Suppressor macrophage treated with lipopolysaccharide for 4 hours (primary cell): ENCODE data around the gene CABP4.
"Not testable (repeated sequence)": the region's sequence is repeated elsewhere in the genome, so short reads cannot be mapped to it uniquely, and the experiment has no call there.

Experiments
- DNase-seq: peaks from one replicate; pipeline ENCODE4 v3.0.0-alpha.2; 2020

Gene CABP4

GRCh38 chr11:67456068-67456705, 1.0 kb downstream of the CABP4 start:
- no peak for DNase-seq

GRCh38 chr11:67457453-67457852, 2.3 kb downstream of the CABP4 start:
- DNase-seq, result no peak

- DNase-seq, result no peak
Observed at GRCh38 chr11:67458266-67458665, 3.1 kb downstream of the CABP4 start.

DNA sequence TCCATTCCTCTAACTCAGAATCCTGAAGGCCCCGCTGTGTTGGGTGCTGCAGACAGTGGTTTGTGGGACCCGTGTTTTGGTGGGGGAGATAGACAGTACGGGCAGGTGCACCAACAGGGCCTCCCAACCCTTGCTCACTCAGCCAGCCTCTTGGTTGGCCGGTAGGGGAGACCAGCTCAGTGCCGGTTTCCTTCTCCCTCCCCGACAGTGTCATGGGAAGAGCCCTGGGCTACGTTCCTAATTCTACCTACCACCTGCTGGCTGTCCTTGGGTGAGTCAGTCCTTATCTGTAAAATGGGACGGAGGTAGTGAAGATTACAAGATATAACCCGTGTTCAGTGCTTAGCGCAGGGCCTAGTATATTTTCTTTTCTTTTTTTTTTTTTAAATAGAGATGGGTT, 8.0 kb downstream of the CABP4 start:
- no peak for DNase-seq

GRCh38 chr11:67463680-67464410, 8.7 kb downstream of the CABP4 start:
- peak; percentile 91 for DNase-seq

GRCh38 chr11:67464411-67465188, 9.4 kb downstream of the CABP4 start:
- peak; percentile 89 for DNase-seq

- no peak for DNase-seq
Observed at GRCh38 chr11:67465189-67465510, 10.0 kb downstream of the CABP4 start.

- not testable (repeated sequence) for DNase-seq
Observed at GRCh38 chr11:67465530-67465929, 10.4 kb downstream of the CABP4 start.

DNA sequence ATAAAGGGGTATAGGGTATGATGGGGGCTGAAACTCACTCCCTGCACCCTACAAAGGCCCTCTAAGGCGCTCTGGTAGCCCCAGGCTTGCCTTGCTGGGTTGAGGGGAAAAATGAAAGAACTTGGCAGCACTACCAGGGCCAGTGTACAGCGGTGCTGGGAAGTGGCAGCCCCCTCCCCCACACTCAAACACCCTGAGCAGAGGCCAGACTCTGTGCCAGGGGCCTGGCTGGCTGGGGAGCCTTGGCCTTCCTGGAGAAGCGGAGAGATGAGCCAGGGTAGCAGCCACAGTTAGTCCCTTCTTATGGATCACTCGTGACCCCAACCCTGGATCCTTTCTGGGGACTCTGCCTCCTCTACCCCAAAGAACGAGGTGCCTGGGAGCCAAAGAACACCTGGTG, 11.2 kb downstream of the CABP4 start:
- no peak for DNase-seq

DNA sequence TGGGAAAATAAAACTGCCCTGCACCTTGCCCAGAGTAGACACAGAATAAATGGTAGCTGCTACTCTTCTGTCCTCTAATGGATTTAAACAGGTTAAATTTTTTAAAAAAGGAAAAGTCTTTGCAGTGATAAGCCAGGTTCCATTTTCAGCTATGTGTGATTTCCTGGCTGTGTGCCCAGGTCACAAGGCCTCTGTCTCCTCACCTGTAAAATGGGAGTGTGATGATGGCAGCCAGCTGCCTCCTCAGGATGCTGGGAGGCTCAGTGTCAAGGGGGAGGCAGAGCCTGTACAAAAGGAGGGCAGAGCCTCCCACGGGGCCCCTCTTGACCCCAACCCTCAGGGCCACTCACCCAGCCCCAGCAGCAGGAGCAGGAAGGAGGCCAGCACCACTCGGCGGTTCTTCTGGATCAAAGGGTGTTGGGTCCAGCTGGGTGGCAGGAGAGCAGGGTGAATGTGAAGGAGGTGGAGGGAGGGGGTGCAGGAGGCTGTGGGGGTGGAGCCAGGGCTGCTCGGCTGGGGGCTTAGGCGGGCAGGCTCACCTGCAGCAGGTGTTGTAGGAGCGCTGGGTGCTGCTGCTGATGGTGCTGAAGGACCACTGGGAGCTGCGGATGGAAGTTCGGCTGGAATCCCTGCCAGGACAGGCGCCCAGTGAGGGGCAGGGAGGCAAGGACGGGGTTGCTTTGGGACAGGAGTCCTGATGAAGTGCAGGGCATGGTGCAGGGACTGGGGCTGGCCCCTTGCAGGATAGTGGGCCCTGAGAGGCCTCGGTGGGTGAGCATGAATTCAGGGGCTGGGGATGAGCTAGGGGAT, 12.0 kb downstream of the CABP4 start:
- DNase-seq, result no peak

DNA sequence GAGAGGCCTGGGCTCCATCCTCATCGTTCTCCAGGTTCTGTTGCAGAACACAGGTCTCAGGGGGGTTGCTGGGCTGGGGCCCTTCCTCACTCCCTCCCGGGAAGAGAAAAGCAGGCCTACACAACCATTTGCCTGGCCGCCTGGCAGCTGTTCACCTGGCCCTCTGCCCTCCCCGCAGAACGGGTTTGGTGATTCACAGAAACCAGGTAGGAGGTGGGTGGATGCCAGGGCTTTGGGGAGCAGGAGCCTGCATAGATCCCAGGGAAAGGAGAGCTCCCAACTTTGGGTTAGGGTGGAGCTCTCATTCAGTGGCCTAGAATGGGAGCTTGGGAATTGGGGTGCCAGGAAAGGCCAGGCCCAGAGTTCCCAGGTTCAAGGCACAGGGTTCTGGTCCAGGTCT, 12.9 kb downstream of the CABP4 start:
- DNase-seq, result no peak

GRCh38 chr11:67468456-67468758, 13.3 kb downstream of the CABP4 start:
- DNase-seq, result no peak

DNA sequence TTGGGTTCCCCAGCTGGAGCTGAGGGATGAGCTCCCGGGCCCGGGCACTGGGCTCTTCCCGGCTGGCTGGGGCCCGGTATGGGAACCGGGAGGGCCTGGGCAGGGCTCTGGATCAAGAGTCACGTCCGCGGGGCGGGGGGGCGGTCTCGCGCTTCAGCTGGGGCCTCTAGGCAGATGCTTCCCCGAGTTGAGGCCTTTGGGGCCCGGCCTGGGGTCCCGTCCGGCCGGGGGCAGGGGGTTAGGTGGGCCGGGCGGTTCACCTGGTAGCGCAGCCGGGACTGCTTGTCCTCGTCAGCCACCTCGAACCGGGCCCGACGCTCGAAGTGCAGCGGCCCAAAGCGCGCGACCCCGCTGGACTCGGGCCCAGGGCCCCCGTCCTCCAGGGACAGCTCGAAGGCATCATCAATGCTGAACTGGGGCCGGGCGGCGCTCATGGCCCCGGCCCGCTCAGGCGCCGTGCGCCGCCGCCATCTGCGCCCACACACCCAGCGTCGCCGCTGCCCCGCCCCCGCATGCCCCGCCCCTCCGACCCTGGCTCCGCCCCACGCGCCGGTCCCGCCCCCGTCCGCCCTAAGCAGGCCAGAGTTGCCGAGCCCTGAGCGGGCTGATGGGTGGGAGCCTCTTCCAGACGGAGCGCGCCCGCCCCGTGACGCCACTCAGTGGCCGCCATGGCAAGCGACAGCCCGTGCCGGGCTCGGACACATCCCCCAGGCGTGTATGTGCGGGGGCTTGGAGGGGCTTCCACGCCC, 13.8 kb downstream of the CABP4 start, which contains the start of gene TMEM134:
TMEM134 (minus strand) TSS at position 493 of the 749 bp plus-strand sequence; CDS start at position 434, 59 bp downstream.
- peak; percentile 97 for DNase-seq

- DNase-seq, result no peak
Observed at GRCh38 chr11:67469508-67469811, 14.3 kb downstream of the CABP4 start.

GRCh38 chr11:67470337-67471002, 15.3 kb downstream of the CABP4 start:
- no peak for DNase-seq

DNA sequence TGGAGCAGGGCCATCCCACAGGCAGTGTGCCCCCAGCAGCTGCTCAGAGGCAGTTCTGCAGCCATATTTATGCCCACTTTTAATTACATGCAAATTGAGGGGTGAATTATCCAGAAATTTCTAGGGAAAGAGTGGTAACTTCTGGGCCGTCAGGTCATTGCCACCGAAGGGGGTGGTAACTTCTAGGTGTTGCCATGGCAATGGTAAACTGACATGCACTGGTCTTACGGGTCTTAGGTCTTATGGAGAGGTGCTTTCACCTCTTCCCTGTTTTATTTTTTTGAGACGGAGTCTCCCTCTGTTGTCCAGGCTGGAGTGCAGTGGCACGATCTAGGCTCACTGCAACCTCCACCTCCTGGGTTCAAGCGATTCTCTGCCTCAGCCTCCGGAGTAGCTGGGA, 17.7 kb downstream of the CABP4 start:
- no peak for DNase-seq

DNA sequence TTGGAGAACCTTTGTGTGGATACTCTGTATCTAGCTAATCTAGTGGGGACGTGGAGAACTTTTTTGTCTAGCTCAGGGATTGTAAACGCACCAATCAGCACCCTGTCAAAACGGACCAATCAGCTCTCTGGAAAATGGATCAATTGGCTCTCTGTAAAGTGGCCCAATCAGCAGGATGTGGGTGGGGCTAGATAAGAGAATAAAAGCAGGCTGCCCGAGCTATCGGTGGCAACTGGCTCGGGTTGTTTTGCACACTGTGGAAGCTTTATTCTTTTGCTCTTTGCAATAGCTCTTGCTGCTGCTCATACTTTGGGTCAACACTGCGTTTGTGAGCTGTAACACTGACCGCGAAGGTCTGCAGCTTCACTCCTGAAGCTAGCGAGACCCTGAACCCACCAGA, 21.5 kb downstream of the CABP4 start:
- not testable (repeated sequence) for DNase-seq

GRCh38 chr11:67477344-67478050, 22.3 kb downstream of the CABP4 start:
- not testable (repeated sequence) for DNase-seq

DNA sequence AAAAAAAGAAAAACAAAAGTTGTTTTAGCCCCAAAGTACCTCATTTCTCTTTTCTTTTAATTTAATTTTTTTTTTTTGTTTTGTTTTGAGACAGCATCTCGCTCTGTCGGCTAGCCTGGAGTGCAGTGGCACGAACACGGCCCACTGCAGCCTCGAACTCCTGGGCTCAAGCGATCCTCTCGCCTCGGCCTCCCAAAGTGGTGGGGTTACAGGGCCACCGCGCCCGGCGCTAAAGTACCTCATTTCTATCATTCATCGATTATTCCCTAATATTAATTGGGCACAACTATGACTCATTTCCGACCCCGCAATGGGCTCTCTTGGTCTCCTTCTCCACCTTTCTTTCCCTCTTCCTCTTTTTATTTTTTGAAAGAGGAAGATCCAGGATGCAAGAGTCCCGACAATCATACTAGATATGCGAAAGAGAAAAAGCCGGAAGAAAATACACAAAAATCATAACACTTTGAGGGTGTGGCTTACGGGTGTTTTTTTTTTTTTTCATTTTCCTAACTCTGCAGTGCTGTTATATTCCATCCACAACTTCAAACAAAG, 27.2 kb downstream of the CABP4 start:
- DNase-seq, result peak; percentile 70

- peak; percentile 98 for DNase-seq
Observed at GRCh38 chr11:67482827-67483798, 28.0 kb downstream of the CABP4 start, which contains the start of gene AIP. Gene AIP (plus strand): TSS chr11:67483026. CDS start chr11:67483159, 133 bp downstream.
